ENCODE data around the gene MAMSTR. TPM values are rescaled to one million over a fixed set of nuclear protein-coding genes. Genes with fewer than 3 reads are reported as not detected.

MAMSTR gene
- total RNA-seq, 1 experiment from 2014 or later, result 1.9 TPM

GRCh38 chr19:48731452-48731851, 11.9 kb upstream of the MAMSTR start:
- H3K9me3 ChIP-seq, result no peaks in the 10 kb centered on the region
- intact Hi-C loops (cut with micrococcal nuclease; ENCODE audit: unreplicated experiment), result no loop called here
- BruUV-seq (replicated peaks), result no TSS peak
- H3K27me3 ChIP-seq (replicated peaks; ENCODE audit: control insufficient read depth, insufficient read depth, low read length), result no peaks in the 10 kb centered on the region
- H3K9me3 Mint-ChIP-seq (ENCODE audit: unreplicated experiment), result no peaks in the 10 kb centered on the region
- no peak for DNase-seq
- no peak overlapping the region for H3K4me3 Mint-ChIP-seq (ENCODE audit: unreplicated experiment)
- peaks cover 14% of the 10 kb centered on the region for H3K36me3 Mint-ChIP-seq (ENCODE audit: insufficient read depth, unreplicated experiment)
- H3K36me3 ChIP-seq (ENCODE audit: control insufficient read depth, insufficient read depth, low read length), result no peaks in the 10 kb centered on the region
- H3K27ac Mint-ChIP-seq (ENCODE audit: unreplicated experiment), result no peak overlapping the region
- H3K4me1 Mint-ChIP-seq (ENCODE audit: low read depth, unreplicated experiment), result peaks cover 11% of the 10 kb centered on the region
- H3K27me3 Mint-ChIP-seq (ENCODE audit: insufficient read depth, unreplicated experiment), result no peaks in the 10 kb centered on the region
- ChIA-PET POLR2A (interaction anchor here (1.1 kb wide), 1 partner anchor 17 kb away, joined by 4 read pairs; no protein-coding TSS in a partner anchor), CTCF (no interaction called here)
- TF ChIP-seq CTCF (IDR thresholded peaks at IDR 0.05; ENCODE audit: insufficient read depth in 1 of 2, low read depth in 1 of 2, low read length in 1 of 2, severe bottlenecking in 1 of 2, unreplicated experiment in 1 of 2), result no peak
- H3K4me3 ChIP-seq (ENCODE audit: low read depth, low read length), result no peak overlapping the region
- H3K4me1 ChIP-seq, result no peaks in the 10 kb centered on the region

- Mint-ChIP-seq H3K27ac (ENCODE audit: unreplicated experiment) (no peak overlapping the region), H3K9me3 (ENCODE audit: unreplicated experiment) (no peaks in the 10 kb centered on the region), H3K4me1 (ENCODE audit: low read depth, unreplicated experiment) (peaks cover 7% of the 10 kb centered on the region), H3K27me3 (ENCODE audit: insufficient read depth, unreplicated experiment) (no peaks in the 10 kb centered on the region), H3K4me3 (ENCODE audit: unreplicated experiment) (no peak overlapping the region), H3K36me3 (ENCODE audit: insufficient read depth, unreplicated experiment) (peaks cover 11% of the 10 kb centered on the region)
- no peaks in the 10 kb centered on the region for H3K4me1 ChIP-seq
- H3K27me3 ChIP-seq (replicated peaks; ENCODE audit: control insufficient read depth, insufficient read depth, low read length), result no peaks in the 10 kb centered on the region
- no peak for TF ChIP-seq CTCF (IDR thresholded peaks at IDR 0.05; ENCODE audit: insufficient read depth in 1 of 2, low read depth in 1 of 2, low read length in 1 of 2, severe bottlenecking in 1 of 2, unreplicated experiment in 1 of 2)
- intact Hi-C loops (cut with micrococcal nuclease; ENCODE audit: unreplicated experiment), result no loop called here
- DNase-seq, result no peak
- no peaks in the 10 kb centered on the region for H3K9me3 ChIP-seq
- POLR2A ChIA-PET, result no interaction called here
- BruUV-seq (replicated peaks), result no TSS peak
- no peaks in the 10 kb centered on the region for H3K36me3 ChIP-seq (ENCODE audit: control insufficient read depth, insufficient read depth, low read length)
- CTCF ChIA-PET, result no interaction called here
- H3K4me3 ChIP-seq (ENCODE audit: low read depth, low read length), result no peak overlapping the region
These were observed 9.6 kb upstream of the MAMSTR start for GRCh38 chr19:48728911-48729664.

GRCh38 chr19:48726556-48726955, 7.0 kb upstream of the MAMSTR start:
- no peak overlapping the region for H3K27ac Mint-ChIP-seq (ENCODE audit: unreplicated experiment)
- no peaks in the 10 kb centered on the region for H3K9me3 Mint-ChIP-seq (ENCODE audit: unreplicated experiment)
- TF ChIP-seq CTCF (IDR thresholded peaks at IDR 0.05; ENCODE audit: insufficient read depth in 1 of 2, low read depth in 1 of 2, low read length in 1 of 2, severe bottlenecking in 1 of 2, unreplicated experiment in 1 of 2), result no peak
- no peak for DNase-seq
- ChIA-PET POLR2A (no interaction called here), CTCF (no interaction called here)
- H3K36me3 Mint-ChIP-seq (ENCODE audit: insufficient read depth, unreplicated experiment), result peaks cover 12% of the 10 kb centered on the region
- Histone ChIP-seq H3K36me3 (ENCODE audit: control insufficient read depth, insufficient read depth, low read length) (no peaks in the 10 kb centered on the region), H3K4me3 (ENCODE audit: low read depth, low read length) (no peak overlapping the region), H3K9me3 (no peaks in the 10 kb centered on the region), H3K4me1 (no peaks in the 10 kb centered on the region), H3K27me3 (replicated peaks; ENCODE audit: control insufficient read depth, insufficient read depth, low read length) (no peaks in the 10 kb centered on the region)
- no peak overlapping the region for H3K4me3 Mint-ChIP-seq (ENCODE audit: unreplicated experiment)
- BruUV-seq (replicated peaks), result no TSS peak
- intact Hi-C loops (cut with micrococcal nuclease; ENCODE audit: unreplicated experiment), result no loop called here
- no peaks in the 10 kb centered on the region for H3K27me3 Mint-ChIP-seq (ENCODE audit: insufficient read depth, unreplicated experiment)
- H3K4me1 Mint-ChIP-seq (ENCODE audit: low read depth, unreplicated experiment), result peaks cover 7% of the 10 kb centered on the region
